K562 (cell line): ENCODE results near the gene SEPTIN12. TPM values are rescaled to one million over a fixed set of nuclear protein-coding genes. Genes with fewer than 3 reads are reported as not detected.
A peak's percentile ranks its signal among the peaks of the same experiment; 100 is the strongest.

Experiments
- CBFA2T3 ChIP-seq: fragments of 450-650 bp; IDR thresholded peaks from 2 replicates; pipeline ENCODE4 v1.6.1; 2017
- CBX3 ChIP-seq, 2 experiments: IDR thresholded peaks; 1 replicate in 1 of 2; 2 replicates in 1 of 2; pipeline ENCODE4 v1.6.1; 2012; ENCODE audit warnings: inconsistent platforms in 2 of 2, low read length in 2 of 2, borderline replicate concordance in 1 of 2, control low read depth in 1 of 2
- DDX20 ChIP-seq: fragments of 450-650 bp; IDR thresholded peaks from 2 replicates; pipeline ENCODE4 v1.6.1; 2016; ENCODE audit warnings: missing genetic modification characterization, low read depth, mild to moderate bottlenecking, missing compliant biosample characterization, moderate library complexity
- DPF2 ChIP-seq: fragments of 450-650 bp; IDR thresholded peaks from 2 replicates; pipeline ENCODE4 v1.6.1; 2016
- FOXM1 ChIP-seq, 2 experiments: fragments of 450-650 bp in 1 of 2; sonication (generic) in 1 of 2; formaldehyde crosslinking in 1 of 2; IDR thresholded peaks; 2 replicates each; pipeline versions ENCODE4 v1.6.1 to v1.9.0; 2017 to 2022; ENCODE audit warnings: low read depth in 2 of 2, mild to moderate bottlenecking in 2 of 2, missing genetic modification reagents in 1 of 2, moderate library complexity in 1 of 2
- HNRNPL ChIP-seq: fragments of 200-400 bp; formaldehyde crosslinking; IDR thresholded peaks from 2 replicates; pipeline ENCODE4 v1.6.1; 2017; ENCODE audit warnings: low read depth, mild to moderate bottlenecking, low read length
- L3MBTL2 ChIP-seq: fragments of 450-650 bp; IDR thresholded peaks from 2 replicates; pipeline ENCODE4 v1.6.1; 2016; ENCODE audit warnings: mild to moderate bottlenecking, moderate library complexity
- MAFF ChIP-seq: IDR thresholded peaks from 2 replicates; pipeline ENCODE4 v1.6.1; 2012; ENCODE audit warnings: low read length, improper control_type of control experiment
- NR2C2 ChIP-seq, 2 experiments: fragments of 200-800 bp in 1 of 2; sonication (Bioruptor generic) in 1 of 2; sonication (generic) in 1 of 2; formaldehyde crosslinking in 1 of 2; IDR thresholded peaks; 2 replicates each; pipeline versions ENCODE4 v1.6.1 to v1.8.0; 2016 to 2022; ENCODE audit warnings: mild to moderate bottlenecking in 1 of 2, missing compliant biosample characterization in 1 of 2, missing genetic modification characterization in 1 of 2, missing genetic modification reagents in 1 of 2
- OTX1 ChIP-seq: fragments of 450-650 bp; formaldehyde crosslinking; IDR thresholded peaks from 2 replicates; pipeline ENCODE4 v1.4.0; 2022; ENCODE audit warnings: mild to moderate bottlenecking
- PHF20 ChIP-seq: fragments of 450-650 bp; IDR thresholded peaks from 2 replicates; pipeline ENCODE4 v1.6.1; 2018; ENCODE audit not compliant: partially characterized antibody
- RBM17 ChIP-seq: fragments of 200-400 bp; formaldehyde crosslinking; IDR thresholded peaks from 2 replicates; pipeline ENCODE4 v1.6.1; 2017; ENCODE audit warnings: low read depth, mild to moderate bottlenecking, low read length, borderline replicate concordance
- SIX5 ChIP-seq, 2 experiments: IDR thresholded peaks; 2 replicates each; pipeline ENCODE4 v1.6.1; 2011; ENCODE audit warnings: low read length in 2 of 2, borderline replicate concordance in 1 of 2, low read depth in 1 of 2, mild to moderate bottlenecking in 1 of 2, moderate library complexity in 1 of 2; ENCODE audit not compliant: insufficient read depth in 1 of 2
- SP2 ChIP-seq: IDR thresholded peaks from 2 replicates; pipeline ENCODE4 v1.6.1; 2011; ENCODE audit warnings: mild to moderate bottlenecking, low read depth, low read length, moderate library complexity; ENCODE audit not compliant: poor library complexity, severe bottlenecking; ENCODE audit errors: extremely low read depth
- SRSF1 ChIP-seq: fragments of 200-400 bp; formaldehyde crosslinking; IDR thresholded peaks from 2 replicates; pipeline ENCODE4 v1.6.1; 2017; ENCODE audit warnings: mild to moderate bottlenecking, low read depth, low read length, moderate library complexity
- STAT5B ChIP-seq: fragments of 250-450 bp; sonication (Bioruptor Pico); IDR thresholded peaks from 2 replicates; pipeline ENCODE4 v1.8.0; 2021; ENCODE audit warnings: mild to moderate bottlenecking, inconsistent platforms
- ZBTB7A ChIP-seq: IDR thresholded peaks from 2 replicates; pipeline ENCODE4 v1.6.1; 2011; ENCODE audit warnings: low read depth, mild to moderate bottlenecking, low read length, moderate library complexity, borderline replicate concordance; ENCODE audit not compliant: control insufficient read depth
- ZNF23 ChIP-seq: fragments of 250-450 bp; sonication (Bioruptor Pico); IDR thresholded peaks from 2 replicates; pipeline ENCODE4 v1.4.0; 2020; ENCODE audit warnings: mild to moderate bottlenecking
- ZNF384 ChIP-seq: IDR thresholded peaks from 2 replicates; pipeline ENCODE4 v1.6.1; 2012; ENCODE audit warnings: low read depth, low read length, improper control_type of control experiment
- polyA plus RNA-seq, 8 experiments: library from polyadenylated mRNA; depleted of rRNA in 4 of 8; stranded (reverse) in 5 of 8; unstranded in 3 of 8; fragments of >200 nt; fragmentation: Nextera tagmentation in 2 of 8; fragmentation: Illumina TruSeq in 1 of 8; extraction: Ambion mirVana in 2 of 8; extraction: Trizol in 1 of 8; gene quantifications; 2 replicates each; pipeline versions ENCODE4 v1.2.1 to v1.2.3, GENCODE V29; 2011 to 2014; ENCODE audit warnings: inconsistent platforms in 1 of 8, missing spikeins in 1 of 8
- total RNA-seq, 7 experiments: library from RNA; depleted of rRNA in 6 of 7; stranded (reverse); fragments of >200 nt in 6 of 7; fragmentation: Illumina TruSeq in 2 of 7; extraction: Trizol in 2 of 7; gene quantifications; 2 replicates each; pipeline versions ENCODE4 v1.2.1 to v1.2.3, GENCODE V29; 2011 to 2021; ENCODE audit warnings: low replicate concordance in 1 of 7
- TF ChIP-seq, protein P1 (sequence below): sonication (generic); formaldehyde crosslinking; IDR thresholded peaks from 2 replicates; pipeline ENCODE4 v1.8.0; 2022; ENCODE audit warnings: mild to moderate bottlenecking, missing genetic modification reagents
- TF ChIP-seq, protein P2 (sequence below): fragments of 250-450 bp; sonication (Bioruptor Pico); IDR thresholded peaks from 2 replicates; pipeline ENCODE4 v1.5.0; 2021; ENCODE audit warnings: mild to moderate bottlenecking, borderline replicate concordance

The SEPTIN12 gene
- total and polyA plus RNA-seq, 9 of the 15 experiments (the other 6 are each of a cell fraction or from before 2014, with no cell fraction given), result not detected

DNA sequence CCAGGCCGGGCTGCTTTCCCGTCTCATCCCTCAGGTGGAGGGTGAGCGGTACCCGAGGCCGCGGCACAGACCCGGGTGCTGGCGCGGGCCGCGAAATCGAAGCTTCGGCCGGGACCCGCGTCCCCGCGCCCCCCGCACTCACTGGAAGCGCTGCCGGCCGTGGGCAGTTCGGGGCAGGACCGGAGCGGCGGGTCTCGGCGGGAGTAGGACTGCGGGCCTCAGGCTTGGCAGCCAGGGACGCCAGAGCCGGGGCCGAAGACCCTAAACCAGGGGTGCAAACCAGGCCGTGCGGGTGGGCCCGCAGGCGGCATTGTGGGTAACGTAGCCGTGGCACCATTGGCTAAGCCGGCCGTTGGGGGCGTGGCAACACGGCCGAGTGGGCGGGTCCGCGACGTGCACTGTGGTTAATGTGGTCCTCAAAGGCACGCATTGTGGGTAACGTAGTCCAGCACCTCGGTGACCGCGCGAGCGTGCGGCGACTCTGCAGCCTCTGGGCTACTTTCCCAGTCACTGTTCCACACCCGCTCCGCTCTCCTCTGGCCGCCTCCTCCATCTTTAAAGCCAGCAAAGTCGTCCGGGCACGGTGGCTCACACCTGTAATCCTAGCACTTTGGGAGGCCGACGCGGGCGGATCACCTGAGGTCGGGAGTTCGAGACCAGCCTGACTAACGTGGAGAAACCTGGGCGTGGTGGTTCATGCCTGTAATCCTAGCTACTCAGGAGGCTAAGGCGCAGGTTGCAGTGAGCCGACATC, 21.1 kb downstream of the SEPTIN12 start, which contains the start of gene ZNF500 (continued):
- TF ChIP-seq RBM17 (no peak), STAT5B (no peak), ZNF384 (no peak), DPF2 (no peak), NR2C2 (CRISPR knock-in tag; IDR thresholded peaks at IDR 0.05) (peak; percentile 13; the same call in 1 of the 2 replicates), NR2C2 (tag; IDR thresholded peaks at IDR 0.05) (peak; percentile 79), SRSF1 (no peak), CBX3 (IDR thresholded peaks at IDR 0.05; ENCODE audit: borderline replicate concordance in 1 of 2, low read length in 2 of 2) (no peak), ZBTB7A (peak; percentile 96), CBFA2T3 (no peak), L3MBTL2 (peak; percentile 86), SP2 (peak; percentile 8), MAFF (no peak), FOXM1 (IDR thresholded peaks at IDR 0.05; ENCODE audit: low read depth) (no peak), FOXM1 (CRISPR knock-in tag; IDR thresholded peaks at IDR 0.05; ENCODE audit: low read depth) (peak; percentile 59; the same call in 1 of the 2 replicates), DDX20 (tag) (no peak), SIX5 (IDR thresholded peaks at IDR 0.05; ENCODE audit: borderline replicate concordance in 1 of 2, insufficient read depth in 1 of 2, low read depth in 1 of 2, low read length in 2 of 2) (peak; percentile 85), HNRNPL (peak; percentile 79; the same call in 1 of the 2 replicates), OTX1 (CRISPR knock-in tag) (0 out of 2 replicates have a peak, but pooled peaks have one; percentile 9), ZNF23 (no peak), PHF20 (peak; percentile 90)
- TF ChIP-seq, protein P1, sequence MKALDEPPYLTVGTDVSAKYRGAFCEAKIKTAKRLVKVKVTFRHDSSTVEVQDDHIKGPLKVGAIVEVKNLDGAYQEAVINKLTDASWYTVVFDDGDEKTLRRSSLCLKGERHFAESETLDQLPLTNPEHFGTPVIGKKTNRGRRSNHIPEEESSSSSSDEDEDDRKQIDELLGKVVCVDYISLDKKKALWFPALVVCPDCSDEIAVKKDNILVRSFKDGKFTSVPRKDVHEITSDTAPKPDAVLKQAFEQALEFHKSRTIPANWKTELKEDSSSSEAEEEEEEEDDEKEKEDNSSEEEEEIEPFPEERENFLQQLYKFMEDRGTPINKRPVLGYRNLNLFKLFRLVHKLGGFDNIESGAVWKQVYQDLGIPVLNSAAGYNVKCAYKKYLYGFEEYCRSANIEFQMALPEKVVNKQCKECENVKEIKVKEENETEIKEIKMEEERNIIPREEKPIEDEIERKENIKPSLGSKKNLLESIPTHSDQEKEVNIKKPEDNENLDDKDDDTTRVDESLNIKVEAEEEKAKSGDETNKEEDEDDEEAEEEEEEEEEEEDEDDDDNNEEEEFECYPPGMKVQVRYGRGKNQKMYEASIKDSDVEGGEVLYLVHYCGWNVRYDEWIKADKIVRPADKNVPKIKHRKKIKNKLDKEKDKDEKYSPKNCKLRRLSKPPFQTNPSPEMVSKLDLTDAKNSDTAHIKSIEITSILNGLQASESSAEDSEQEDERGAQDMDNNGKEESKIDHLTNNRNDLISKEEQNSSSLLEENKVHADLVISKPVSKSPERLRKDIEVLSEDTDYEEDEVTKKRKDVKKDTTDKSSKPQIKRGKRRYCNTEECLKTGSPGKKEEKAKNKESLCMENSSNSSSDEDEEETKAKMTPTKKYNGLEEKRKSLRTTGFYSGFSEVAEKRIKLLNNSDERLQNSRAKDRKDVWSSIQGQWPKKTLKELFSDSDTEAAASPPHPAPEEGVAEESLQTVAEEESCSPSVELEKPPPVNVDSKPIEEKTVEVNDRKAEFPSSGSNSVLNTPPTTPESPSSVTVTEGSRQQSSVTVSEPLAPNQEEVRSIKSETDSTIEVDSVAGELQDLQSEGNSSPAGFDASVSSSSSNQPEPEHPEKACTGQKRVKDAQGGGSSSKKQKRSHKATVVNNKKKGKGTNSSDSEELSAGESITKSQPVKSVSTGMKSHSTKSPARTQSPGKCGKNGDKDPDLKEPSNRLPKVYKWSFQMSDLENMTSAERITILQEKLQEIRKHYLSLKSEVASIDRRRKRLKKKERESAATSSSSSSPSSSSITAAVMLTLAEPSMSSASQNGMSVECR (CRISPR knock-in tag), result peak; percentile 59; the same call in 1 of the 2 replicates
- TF ChIP-seq, protein P2, sequence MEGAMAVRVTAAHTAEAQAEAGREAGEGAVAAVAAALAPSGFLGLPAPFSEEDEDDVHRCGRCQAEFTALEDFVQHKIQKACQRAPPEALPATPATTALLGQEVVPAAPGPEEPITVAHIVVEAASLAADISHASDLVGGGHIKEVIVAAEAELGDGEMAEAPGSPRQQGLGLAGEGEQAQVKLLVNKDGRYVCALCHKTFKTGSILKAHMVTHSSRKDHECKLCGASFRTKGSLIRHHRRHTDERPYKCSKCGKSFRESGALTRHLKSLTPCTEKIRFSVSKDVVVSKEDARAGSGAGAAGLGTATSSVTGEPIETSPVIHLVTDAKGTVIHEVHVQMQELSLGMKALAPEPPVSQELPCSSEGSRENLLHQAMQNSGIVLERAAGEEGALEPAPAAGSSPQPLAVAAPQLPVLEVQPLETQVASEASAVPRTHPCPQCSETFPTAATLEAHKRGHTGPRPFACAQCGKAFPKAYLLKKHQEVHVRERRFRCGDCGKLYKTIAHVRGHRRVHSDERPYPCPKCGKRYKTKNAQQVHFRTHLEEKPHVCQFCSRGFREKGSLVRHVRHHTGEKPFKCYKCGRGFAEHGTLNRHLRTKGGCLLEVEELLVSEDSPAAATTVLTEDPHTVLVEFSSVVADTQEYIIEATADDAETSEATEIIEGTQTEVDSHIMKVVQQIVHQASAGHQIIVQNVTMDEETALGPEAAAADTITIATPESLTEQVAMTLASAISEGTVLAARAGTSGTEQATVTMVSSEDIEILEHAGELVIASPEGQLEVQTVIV, result no peak
